PFSK-1 (cell line): ENCODE data around the gene TMEM255B.

Source experiments
- FOXP2 ChIP-seq: optimal IDR thresholded peaks from 2 replicates; pipeline ENCODE3; 2011; ENCODE audit warnings: borderline replicate concordance, control low read depth, inconsistent platforms; ENCODE audit not compliant: insufficient read depth; ENCODE audit errors: extremely low read length, extremely low read depth
- POLR2AphosphoS5 ChIP-seq: IDR thresholded peaks from 2 replicates; pipeline ENCODE4 v1.6.1; 2012; ENCODE audit warnings: low read depth, mild to moderate bottlenecking, control low read depth, low read length, moderate library complexity
- REST ChIP-seq, 2 experiments: IDR thresholded peaks; 2 replicates each; pipeline versions ENCODE4 v1.6.1 to v1.8.0; 2011 to 2012; ENCODE audit warnings: low read depth in 2 of 2, low read length in 2 of 2, control low read depth in 1 of 2, inconsistent platforms in 1 of 2, mild to moderate bottlenecking in 1 of 2, moderate library complexity in 1 of 2; ENCODE audit not compliant: insufficient read depth in 1 of 2
- SIN3A ChIP-seq: IDR thresholded peaks from 2 replicates; pipeline ENCODE4 v1.6.1; 2012; ENCODE audit warnings: mild to moderate bottlenecking, low read length, moderate library complexity, borderline replicate concordance; ENCODE audit not compliant: insufficient read depth
- TAF1 ChIP-seq: IDR thresholded peaks from 2 replicates; pipeline ENCODE4 v1.6.1; 2012; ENCODE audit warnings: low read length, control low read depth, borderline replicate concordance; ENCODE audit not compliant: insufficient read depth

Gene TMEM255B

DNA sequence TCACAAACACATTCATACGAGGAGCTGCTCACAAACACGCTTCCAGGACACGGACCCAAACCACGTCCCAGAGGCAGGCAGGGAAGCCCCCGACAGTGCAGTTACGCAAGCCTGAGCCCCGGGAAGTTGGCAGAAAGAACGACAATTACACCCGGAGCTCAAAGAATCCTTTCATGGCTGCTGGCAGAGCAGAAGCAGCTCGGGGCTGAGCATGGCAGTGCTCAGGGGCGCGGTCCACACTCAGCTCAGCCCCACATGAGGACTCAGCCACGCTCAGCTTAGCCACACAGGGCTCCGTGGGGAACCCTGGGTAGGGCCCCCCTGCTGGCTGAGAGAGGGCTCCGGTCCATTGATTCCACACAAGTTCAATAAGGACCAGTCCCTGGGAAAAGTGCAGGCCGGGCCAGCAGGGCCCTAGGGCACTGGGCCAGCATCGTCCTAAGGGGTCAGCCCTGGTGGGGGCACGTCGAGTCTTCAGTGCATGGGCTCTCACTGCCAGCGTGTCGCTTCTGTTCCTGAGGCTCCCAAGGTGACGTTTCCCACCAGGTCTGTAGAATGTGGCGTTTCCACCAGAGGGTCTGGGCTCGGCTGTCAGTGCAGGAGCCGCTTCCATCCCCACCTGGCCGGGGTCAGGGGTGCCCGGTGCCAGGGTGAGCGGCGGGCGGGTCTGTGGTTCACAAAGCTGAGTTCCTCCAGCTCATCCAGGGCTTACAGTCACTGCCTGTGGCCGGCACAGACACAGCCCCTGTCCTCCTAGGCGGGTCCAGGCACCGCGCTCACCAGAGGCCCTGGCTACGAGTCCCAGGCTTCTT is 81.7 kb downstream of the TMEM255B start:
- TF ChIP-seq TAF1 = no peak
- no peak for TF ChIP-seq REST (IDR thresholded peaks at IDR 0.05; ENCODE audit: insufficient read depth in 1 of 2, low read depth in 2 of 2, low read length in 2 of 2)
- TF ChIP-seq POLR2AphosphoS5 = no peak
- no peak for TF ChIP-seq SIN3A
- no peak for TF ChIP-seq FOXP2

DNA sequence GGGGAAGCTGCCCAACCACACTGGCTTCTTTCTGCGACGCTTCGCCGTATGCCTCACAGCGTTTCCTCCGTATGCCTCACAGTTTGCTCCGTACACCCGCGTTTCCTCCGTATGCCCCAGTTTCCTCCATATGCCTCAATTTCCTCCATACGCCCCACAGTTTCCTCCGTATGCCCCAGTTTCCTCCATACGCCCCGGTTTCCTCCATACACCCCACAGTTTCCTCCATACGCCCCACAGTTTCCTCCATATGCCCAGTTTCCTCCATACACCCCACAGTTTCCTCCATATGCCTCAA is 82.3 kb downstream of the TMEM255B start:
- TF ChIP-seq FOXP2 = no peak
- no peak for TF ChIP-seq POLR2AphosphoS5
- TF ChIP-seq REST (IDR thresholded peaks at IDR 0.05; ENCODE audit: insufficient read depth in 1 of 2, low read depth in 2 of 2, low read length in 2 of 2) = no peak
- no peak for TF ChIP-seq TAF1
- no peak for TF ChIP-seq SIN3A

DNA sequence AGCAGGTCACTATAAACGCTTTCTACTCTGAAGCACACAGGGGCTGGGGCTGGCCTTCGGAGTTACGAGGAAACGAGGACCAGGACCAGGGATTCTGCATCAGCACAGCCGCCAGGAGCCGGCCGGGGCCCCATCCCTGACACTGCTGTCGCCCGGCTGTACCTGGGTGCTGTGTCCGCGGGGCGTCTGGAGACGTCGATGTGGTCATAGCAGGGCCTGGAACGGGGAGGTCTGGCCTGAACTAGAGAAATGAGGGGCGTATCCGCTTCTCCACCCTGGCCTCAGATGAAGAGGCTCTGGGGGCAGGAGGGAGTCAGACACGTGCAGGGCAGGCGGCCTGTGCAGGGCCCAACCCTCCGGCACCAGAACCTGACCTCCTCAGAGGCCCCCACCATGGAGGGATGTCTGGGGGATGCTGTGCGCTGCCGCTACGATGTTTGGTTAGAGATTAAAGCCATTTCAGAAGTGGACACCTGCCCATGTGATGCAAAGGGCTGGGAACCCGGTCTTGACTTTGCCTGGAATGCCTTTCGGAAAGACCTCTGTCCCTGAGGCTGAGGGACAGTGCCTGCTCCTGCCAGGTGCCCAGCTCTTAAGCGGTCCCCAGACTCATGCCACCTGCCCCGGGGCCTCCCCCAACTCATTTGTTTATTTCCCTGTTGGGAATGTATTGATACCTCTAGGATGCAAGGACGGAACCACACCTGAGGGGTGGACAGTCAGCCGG is 83.5 kb downstream of the TMEM255B start:
- TF ChIP-seq REST (IDR thresholded peaks at IDR 0.05; ENCODE audit: insufficient read depth in 1 of 2, low read depth in 2 of 2, low read length in 2 of 2) (no peak), SIN3A (no peak), POLR2AphosphoS5 (no peak), FOXP2 (no peak), TAF1 (no peak)

DNA sequence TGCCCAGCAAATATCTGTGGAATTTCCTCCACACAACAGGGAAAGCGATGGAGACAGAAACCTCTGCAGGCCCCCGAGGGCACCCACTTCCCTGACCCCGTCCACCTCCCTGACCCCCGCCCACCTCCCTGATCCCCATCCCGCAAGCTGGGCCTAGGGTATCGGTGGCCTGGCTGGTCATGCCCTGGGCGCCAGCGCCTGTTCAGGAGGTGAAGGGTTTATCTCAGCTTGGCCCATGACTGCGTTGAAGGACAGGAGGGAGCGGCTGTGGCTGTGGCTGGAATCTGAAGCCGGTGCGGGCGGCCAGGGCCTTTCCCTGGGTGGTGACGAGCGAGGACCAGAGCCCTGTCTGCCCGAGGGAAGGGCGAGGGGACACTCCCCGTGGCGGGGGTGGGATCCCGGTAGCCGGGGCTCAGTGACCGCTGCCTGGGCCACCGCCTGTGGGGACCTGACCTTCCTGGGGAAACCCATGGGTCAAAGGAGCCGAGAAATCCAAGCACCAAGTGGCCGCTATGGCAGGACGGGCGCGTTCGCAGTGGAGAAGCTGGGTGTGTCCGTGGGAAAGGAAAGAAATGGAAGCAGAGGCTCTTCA is 84.1 kb downstream of the TMEM255B start:
- TF ChIP-seq FOXP2 (no peak), TAF1 (no peak), SIN3A (no peak), POLR2AphosphoS5 (no peak), REST (IDR thresholded peaks at IDR 0.05; ENCODE audit: insufficient read depth in 1 of 2, low read depth in 2 of 2, low read length in 2 of 2) (no peak)
